Panc1 (cell line): ENCODE measurements around the gene ELAC2.

Experiments
- POLR2AphosphoS5 ChIP-seq: IDR thresholded peaks from 2 replicates; pipeline ENCODE4 v1.6.1; 2012; ENCODE audit warnings: mild to moderate bottlenecking, low read depth, low read length, moderate library complexity
- SIN3A ChIP-seq: IDR thresholded peaks from 2 replicates; pipeline ENCODE4 v1.6.1; 2012; ENCODE audit warnings: low read depth, mild to moderate bottlenecking, low read length, moderate library complexity, borderline replicate concordance; ENCODE audit not compliant: insufficient read depth
- TF ChIP-seq, protein P1 (sequence below): fragments of 450-650 bp; IDR thresholded peaks from 2 replicates; pipeline ENCODE4 v1.5.1; 2017; ENCODE audit warnings: mild to moderate bottlenecking
- TF ChIP-seq, protein P2 (sequence below), 2 experiments: IDR thresholded peaks; 2 replicates each; pipeline ENCODE4 v1.6.1; 2011 to 2012; ENCODE audit warnings: low read depth in 2 of 2, control low read depth in 1 of 2, low read length in 1 of 2, mild to moderate bottlenecking in 1 of 2, moderate library complexity in 1 of 2; ENCODE audit not compliant: insufficient read depth in 1 of 2

GRCh38 chr17:13029340-13029739, 11.5 kb upstream of the ELAC2 start:
- TF ChIP-seq, protein P1, sequence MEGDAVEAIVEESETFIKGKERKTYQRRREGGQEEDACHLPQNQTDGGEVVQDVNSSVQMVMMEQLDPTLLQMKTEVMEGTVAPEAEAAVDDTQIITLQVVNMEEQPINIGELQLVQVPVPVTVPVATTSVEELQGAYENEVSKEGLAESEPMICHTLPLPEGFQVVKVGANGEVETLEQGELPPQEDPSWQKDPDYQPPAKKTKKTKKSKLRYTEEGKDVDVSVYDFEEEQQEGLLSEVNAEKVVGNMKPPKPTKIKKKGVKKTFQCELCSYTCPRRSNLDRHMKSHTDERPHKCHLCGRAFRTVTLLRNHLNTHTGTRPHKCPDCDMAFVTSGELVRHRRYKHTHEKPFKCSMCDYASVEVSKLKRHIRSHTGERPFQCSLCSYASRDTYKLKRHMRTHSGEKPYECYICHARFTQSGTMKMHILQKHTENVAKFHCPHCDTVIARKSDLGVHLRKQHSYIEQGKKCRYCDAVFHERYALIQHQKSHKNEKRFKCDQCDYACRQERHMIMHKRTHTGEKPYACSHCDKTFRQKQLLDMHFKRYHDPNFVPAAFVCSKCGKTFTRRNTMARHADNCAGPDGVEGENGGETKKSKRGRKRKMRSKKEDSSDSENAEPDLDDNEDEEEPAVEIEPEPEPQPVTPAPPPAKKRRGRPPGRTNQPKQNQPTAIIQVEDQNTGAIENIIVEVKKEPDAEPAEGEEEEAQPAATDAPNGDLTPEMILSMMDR, result no peak
- TF ChIP-seq POLR2AphosphoS5 (no peak), SIN3A (no peak)
- TF ChIP-seq, protein P2, sequence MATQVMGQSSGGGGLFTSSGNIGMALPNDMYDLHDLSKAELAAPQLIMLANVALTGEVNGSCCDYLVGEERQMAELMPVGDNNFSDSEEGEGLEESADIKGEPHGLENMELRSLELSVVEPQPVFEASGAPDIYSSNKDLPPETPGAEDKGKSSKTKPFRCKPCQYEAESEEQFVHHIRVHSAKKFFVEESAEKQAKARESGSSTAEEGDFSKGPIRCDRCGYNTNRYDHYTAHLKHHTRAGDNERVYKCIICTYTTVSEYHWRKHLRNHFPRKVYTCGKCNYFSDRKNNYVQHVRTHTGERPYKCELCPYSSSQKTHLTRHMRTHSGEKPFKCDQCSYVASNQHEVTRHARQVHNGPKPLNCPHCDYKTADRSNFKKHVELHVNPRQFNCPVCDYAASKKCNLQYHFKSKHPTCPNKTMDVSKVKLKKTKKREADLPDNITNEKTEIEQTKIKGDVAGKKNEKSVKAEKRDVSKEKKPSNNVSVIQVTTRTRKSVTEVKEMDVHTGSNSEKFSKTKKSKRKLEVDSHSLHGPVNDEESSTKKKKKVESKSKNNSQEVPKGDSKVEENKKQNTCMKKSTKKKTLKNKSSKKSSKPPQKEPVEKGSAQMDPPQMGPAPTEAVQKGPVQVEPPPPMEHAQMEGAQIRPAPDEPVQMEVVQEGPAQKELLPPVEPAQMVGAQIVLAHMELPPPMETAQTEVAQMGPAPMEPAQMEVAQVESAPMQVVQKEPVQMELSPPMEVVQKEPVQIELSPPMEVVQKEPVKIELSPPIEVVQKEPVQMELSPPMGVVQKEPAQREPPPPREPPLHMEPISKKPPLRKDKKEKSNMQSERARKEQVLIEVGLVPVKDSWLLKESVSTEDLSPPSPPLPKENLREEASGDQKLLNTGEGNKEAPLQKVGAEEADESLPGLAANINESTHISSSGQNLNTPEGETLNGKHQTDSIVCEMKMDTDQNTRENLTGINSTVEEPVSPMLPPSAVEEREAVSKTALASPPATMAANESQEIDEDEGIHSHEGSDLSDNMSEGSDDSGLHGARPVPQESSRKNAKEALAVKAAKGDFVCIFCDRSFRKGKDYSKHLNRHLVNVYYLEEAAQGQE (IDR thresholded peaks at IDR 0.05; ENCODE audit: insufficient read depth in 1 of 2, low read depth in 2 of 2, low read length in 1 of 2), result no peak
